NB4 (cell line): ENCODE data around the gene PTPRD.

Experiments
- DNase-seq: peaks from one replicate; pipeline ENCODE4 v3.0.0; 2010; ENCODE audit warnings: low read depth
- H3K4me3 ChIP-seq: one replicate; pipeline ENCODE4 v1.5.1; 2011; ENCODE audit warnings: mild to moderate bottlenecking, low read depth, low read length, moderate library complexity
- CTCF ChIP-seq: IDR thresholded peaks from one replicate; pipeline ENCODE4 v1.5.1; 2012; ENCODE audit warnings: low read depth, low read length
- MAX ChIP-seq: IDR thresholded peaks from 2 replicates; pipeline ENCODE4 v1.6.1; 2011; ENCODE audit warnings: low read depth, low read length
- MYC ChIP-seq: IDR thresholded peaks from 2 replicates; pipeline ENCODE4 v1.6.1; 2011; ENCODE audit warnings: low read depth, low read length
- POLR2A ChIP-seq: IDR thresholded peaks from 2 replicates; pipeline ENCODE4 v1.6.1; 2011; ENCODE audit warnings: mild to moderate bottlenecking; ENCODE audit not compliant: insufficient read length; ENCODE audit errors: extremely low read depth

PTPRD gene

GRCh38 chr9:8784838-8785237 lies 1828.0 kb downstream of the PTPRD start:
- DNase-seq = no peak

GRCh38 chr9:8783941-8784340 lies 1828.9 kb downstream of the PTPRD start:
- TF ChIP-seq CTCF (no peak), POLR2A (no peak), MYC (no peak), MAX (no peak)
- H3K4me3 ChIP-seq = no peak overlapping the region
- DNase-seq = no peak

More at GRCh38 chr9:8784838-8785237, 1828.0 kb downstream of the PTPRD start:
- H3K4me3 ChIP-seq = no peak overlapping the region
- no peak for TF ChIP-seq MAX

DNA sequence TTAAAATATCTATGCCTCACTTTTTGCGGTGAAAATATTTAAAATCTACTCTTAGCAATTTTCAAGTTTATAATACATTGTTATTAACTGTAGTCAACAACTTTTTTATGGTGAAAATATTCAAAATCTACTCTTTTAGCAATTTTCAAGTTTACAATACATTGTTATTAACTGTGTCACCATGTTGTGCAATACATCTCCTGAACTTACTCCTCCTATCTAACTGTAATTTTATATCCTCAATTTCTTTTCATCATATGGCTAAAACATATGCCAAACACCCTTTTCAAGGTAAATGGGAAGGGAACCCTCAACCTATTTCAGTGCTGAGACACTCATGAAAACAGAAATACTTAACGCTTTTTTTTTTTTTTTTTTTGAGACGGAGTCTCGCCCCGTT lies 1830.6 kb downstream of the PTPRD start:
- DNase-seq = no peak
- no peak overlapping the region for H3K4me3 ChIP-seq
- TF ChIP-seq POLR2A (no peak), MYC (no peak), MAX (no peak), CTCF (no peak)

DNA sequence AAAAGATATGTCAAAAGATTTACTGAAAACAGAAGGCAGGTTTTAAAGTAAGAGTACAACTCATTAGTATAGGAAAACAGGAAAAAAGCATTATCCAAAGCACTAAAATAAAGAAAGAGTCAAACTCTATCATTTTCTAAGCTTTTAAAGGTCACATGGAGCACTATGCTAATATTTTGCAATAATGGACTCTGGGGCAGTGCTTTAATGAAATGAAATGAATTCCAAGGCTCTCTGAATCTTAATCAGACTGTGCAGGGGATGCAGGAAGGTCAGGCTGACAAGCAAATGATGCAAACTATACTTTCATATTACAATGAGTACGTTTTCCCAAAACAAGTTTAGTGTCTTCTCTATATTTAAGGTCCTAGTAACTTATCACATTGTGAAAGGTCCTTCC lies 1831.3 kb downstream of the PTPRD start:
- DNase-seq = no peak
- TF ChIP-seq MYC = no peak
- TF ChIP-seq POLR2A = no peak
- no peak for TF ChIP-seq MAX
- no peak for TF ChIP-seq CTCF
- no peak overlapping the region for H3K4me3 ChIP-seq

DNA sequence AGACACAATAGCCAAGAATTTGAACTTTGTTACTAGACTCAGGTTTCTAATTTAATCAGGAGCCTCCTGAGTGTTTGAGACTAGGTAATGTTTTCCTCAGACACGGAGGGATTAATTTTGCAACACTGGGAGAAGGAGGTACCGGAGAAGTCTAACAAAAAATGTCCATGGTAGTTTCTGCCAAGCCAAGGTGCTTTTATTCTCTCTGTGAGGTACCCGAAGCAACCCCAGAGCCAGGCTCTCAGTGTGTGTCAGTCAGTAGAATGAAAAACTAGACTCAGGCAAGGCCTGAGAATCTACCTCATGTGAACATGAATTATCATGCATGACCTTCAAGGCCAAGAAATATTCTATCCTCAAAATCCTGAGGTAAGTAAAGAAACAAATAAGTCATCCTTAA lies 1832.4 kb downstream of the PTPRD start:
- no peak for DNase-seq
- TF ChIP-seq POLR2A (no peak), CTCF (no peak), MYC (no peak), MAX (no peak)
- no peak overlapping the region for H3K4me3 ChIP-seq

- TF ChIP-seq CTCF = no peak
- no peak for TF ChIP-seq POLR2A
- no peak for TF ChIP-seq MYC
- no peak for TF ChIP-seq MAX
- no peak overlapping the region for H3K4me3 ChIP-seq
- no peak for DNase-seq
These were observed 1833.3 kb downstream of the PTPRD start for GRCh38 chr9:8779478-8779877.
